Activated naive CD8-positive, alpha-beta T cell treated with anti-CD3 and anti-CD28 coated beads, Interleukin-2, amount 50 U/mL, for 24 hours (primary cell): Measurements from ENCODE around the gene PLAGL2.
"Not testable (repeated sequence)": the region's sequence is repeated elsewhere in the genome, so short reads cannot be mapped to it uniquely, and the experiment has no call there.

Source experiments
- ATAC-seq: fragments of 150-1000 bp; cut with Tn5 transposase; one replicate; pipeline ENCODE4 v1.10.0; 2021
- DNase-seq: peaks from one replicate; pipeline ENCODE4 v3.0.0; 2021
- H3K27ac Mint-ChIP-seq: one replicate; pipeline ENCODE4 v1.8.0; 2021; ENCODE audit warnings: mild to moderate bottlenecking, mixed read lengths
- H3K27me3 Mint-ChIP-seq: one replicate; pipeline ENCODE4 v1.8.0; 2021; ENCODE audit warnings: mixed read lengths
- H3K36me3 Mint-ChIP-seq: one replicate; pipeline ENCODE4 v1.8.0; 2021; ENCODE audit warnings: low read depth, mixed read lengths
- H3K4me1 Mint-ChIP-seq: one replicate; pipeline ENCODE4 v1.8.0; 2021; ENCODE audit warnings: mixed read lengths
- H3K4me3 Mint-ChIP-seq: one replicate; pipeline ENCODE4 v1.8.0; 2021; ENCODE audit warnings: mild to moderate bottlenecking, moderate library complexity, mixed read lengths
- H3K9me3 Mint-ChIP-seq: one replicate; pipeline ENCODE4 v1.8.0; 2021; ENCODE audit warnings: mixed read lengths

PLAGL2 gene

GRCh38 chr20:32189123-32189410, 18.5 kb downstream of the PLAGL2 start:
- H3K4me1 Mint-ChIP-seq = peaks cover 51% of the 10 kb centered on the region

GRCh38 chr20:32188376-32189122, 19.0 kb downstream of the PLAGL2 start:
- Mint-ChIP-seq H3K27me3 (no peaks in the 10 kb centered on the region), H3K27ac (peak overlapping the region; percentile 83), H3K9me3 (no peaks in the 10 kb centered on the region), H3K36me3 (peaks cover 15% of the 10 kb centered on the region), H3K4me3 (peak overlapping the region; percentile 75), H3K4me1 (peaks cover 45% of the 10 kb centered on the region)
- ATAC-seq (no peak), DNase-seq (no peak)

More at GRCh38 chr20:32189123-32189410, 18.5 kb downstream of the PLAGL2 start:
- no peaks in the 10 kb centered on the region for H3K27me3 Mint-ChIP-seq
- no peaks in the 10 kb centered on the region for H3K9me3 Mint-ChIP-seq
- H3K4me3 Mint-ChIP-seq = peak overlapping the region; percentile 75
- H3K36me3 Mint-ChIP-seq = peaks cover 21% of the 10 kb centered on the region
- ATAC-seq = no peak
- peak overlapping the region; percentile 83 for H3K27ac Mint-ChIP-seq
- DNase-seq = no peak

GRCh38 chr20:32186506-32186905, 21.0 kb downstream of the PLAGL2 start:
- peaks cover 27% of the 10 kb centered on the region for H3K4me1 Mint-ChIP-seq
- peaks cover 5% of the 10 kb centered on the region for H3K36me3 Mint-ChIP-seq
- DNase-seq (no peak), ATAC-seq (no peak)
- H3K27me3 Mint-ChIP-seq = no peaks in the 10 kb centered on the region
- H3K4me3 Mint-ChIP-seq = no peak overlapping the region
- H3K9me3 Mint-ChIP-seq = no peaks in the 10 kb centered on the region
- no peak overlapping the region for H3K27ac Mint-ChIP-seq

- Mint-ChIP-seq H3K27me3 (no peaks in the 10 kb centered on the region), H3K4me1 (peaks cover 14% of the 10 kb centered on the region), H3K36me3 (peaks cover 2% of the 10 kb centered on the region), H3K9me3 (no peaks in the 10 kb centered on the region), H3K27ac (no peak overlapping the region), H3K4me3 (no peak overlapping the region)
- DNase-seq (no peak), ATAC-seq (no peak)
These were observed 22.5 kb downstream of the PLAGL2 start for GRCh38 chr20:32184961-32185603.

GRCh38 chr20:32183947-32184635, 23.5 kb downstream of the PLAGL2 start:
- DNase-seq = no peak
- no peak overlapping the region for H3K4me3 Mint-ChIP-seq
- H3K36me3 Mint-ChIP-seq = peaks cover 2% of the 10 kb centered on the region
- H3K9me3 Mint-ChIP-seq = no peaks in the 10 kb centered on the region
- H3K27ac Mint-ChIP-seq = no peak overlapping the region
- H3K4me1 Mint-ChIP-seq = peaks cover 8% of the 10 kb centered on the region
- no peak for ATAC-seq
- H3K27me3 Mint-ChIP-seq = no peaks in the 10 kb centered on the region

- Mint-ChIP-seq H3K27me3 (no peaks in the 10 kb centered on the region), H3K36me3 (no peaks in the 10 kb centered on the region), H3K27ac (no peak overlapping the region), H3K4me1 (no peaks in the 10 kb centered on the region), H3K9me3 (no peaks in the 10 kb centered on the region), H3K4me3 (no peak overlapping the region)
- no peak for ATAC-seq
- no peak for DNase-seq
These were observed 25.9 kb downstream of the PLAGL2 start for GRCh38 chr20:32181606-32182005.

- Mint-ChIP-seq H3K27ac (no peak overlapping the region), H3K4me1 (no peaks in the 10 kb centered on the region), H3K9me3 (no peaks in the 10 kb centered on the region), H3K27me3 (no peaks in the 10 kb centered on the region), H3K4me3 (no peak overlapping the region), H3K36me3 (no peaks in the 10 kb centered on the region)
- no peak for ATAC-seq
- no peak for DNase-seq
These were observed 27.6 kb downstream of the PLAGL2 start for GRCh38 chr20:32179934-32180333.

GRCh38 chr20:32179515-32179914, 28.0 kb downstream of the PLAGL2 start:
- Mint-ChIP-seq H3K4me3 (no peak overlapping the region), H3K27me3 (no peaks in the 10 kb centered on the region), H3K9me3 (no peaks in the 10 kb centered on the region), H3K36me3 (no peaks in the 10 kb centered on the region), H3K4me1 (no peaks in the 10 kb centered on the region), H3K27ac (no peak overlapping the region)
- no peak for DNase-seq
- ATAC-seq = no peak

- DNase-seq, H3K4me3 Mint-ChIP-seq, ATAC-seq, H3K36me3 Mint-ChIP-seq, H3K27ac Mint-ChIP-seq, H3K9me3 Mint-ChIP-seq, H3K27me3 Mint-ChIP-seq, H3K4me1 Mint-ChIP-seq: not testable (repeated sequence)
These were observed 29.8 kb downstream of the PLAGL2 start for GRCh38 chr20:32177696-32178095.

- Mint-ChIP-seq H3K27ac (no peak overlapping the region), H3K27me3 (no peaks in the 10 kb centered on the region), H3K4me3 (no peak overlapping the region), H3K4me1 (no peaks in the 10 kb centered on the region), H3K36me3 (peaks cover 28% of the 10 kb centered on the region), H3K9me3 (no peaks in the 10 kb centered on the region)
- ATAC-seq (no peak), DNase-seq (no peak)
These were observed 39.2 kb downstream of the PLAGL2 start for GRCh38 chr20:32168184-32168910.

GRCh38 chr20:32167552-32167951, 40.0 kb downstream of the PLAGL2 start:
- H3K27me3 Mint-ChIP-seq = no peaks in the 10 kb centered on the region
- no peaks in the 10 kb centered on the region for H3K4me1 Mint-ChIP-seq
- H3K36me3 Mint-ChIP-seq = peaks cover 32% of the 10 kb centered on the region
- no peak for DNase-seq
- H3K4me3 Mint-ChIP-seq = no peak overlapping the region
- no peak for ATAC-seq
- no peak overlapping the region for H3K27ac Mint-ChIP-seq
- no peaks in the 10 kb centered on the region for H3K9me3 Mint-ChIP-seq

GRCh38 chr20:32165836-32166545, 41.6 kb downstream of the PLAGL2 start:
- H3K36me3 Mint-ChIP-seq = peaks cover 40% of the 10 kb centered on the region
- H3K27me3 Mint-ChIP-seq = no peaks in the 10 kb centered on the region
- no peaks in the 10 kb centered on the region for H3K9me3 Mint-ChIP-seq

GRCh38 chr20:32164984-32165735, 42.4 kb downstream of the PLAGL2 start:
- Mint-ChIP-seq H3K36me3 (peaks cover 43% of the 10 kb centered on the region), H3K27ac (no peak overlapping the region), H3K27me3 (no peaks in the 10 kb centered on the region), H3K9me3 (no peaks in the 10 kb centered on the region), H3K4me1 (no peaks in the 10 kb centered on the region), H3K4me3 (no peak overlapping the region)
- ATAC-seq (no peak), DNase-seq (no peak)

More at GRCh38 chr20:32165836-32166545, 41.6 kb downstream of the PLAGL2 start:
- no peak overlapping the region for H3K4me3 Mint-ChIP-seq
- no peak overlapping the region for H3K27ac Mint-ChIP-seq
- ATAC-seq = no peak
- no peaks in the 10 kb centered on the region for H3K4me1 Mint-ChIP-seq
- no peak for DNase-seq
